B cell (primary cell): ENCODE results near the gene PC. TPM values are rescaled to one million over a fixed set of nuclear protein-coding genes. Genes with fewer than 3 reads are reported as not detected.

Experiments
- ATAC-seq: fragments of 200-7000 bp; cut with Tn5 transposase; one replicate; pipeline ENCODE4 v1.10.0; 2021; ENCODE audit warnings: low read depth, mild to moderate bottlenecking, moderate number of reproducible peaks, moderate library complexity
- CTCF ChIA-PET: fragments of 350-600 bp; sonication (Branson Sonifier 250); formaldehyde crosslinking; loops from one replicate; lab custom pipeline; 2021; ENCODE audit warnings: antibody characterized with exemption, inconsistent platforms; lab: Charles Lee
- POLR2A ChIA-PET: fragments of 350-600 bp; sonication (Branson Sonifier 250); formaldehyde crosslinking; loops from one replicate; lab custom pipeline; 2021; ENCODE audit warnings: antibody characterized with exemption; lab: Charles Lee
- DNase-seq: peaks from one replicate; pipeline ENCODE4 v3.0.0; 2013
- H2AFZ ChIP-seq: 2 replicates; pipeline ENCODE4 v1.6.1; 2012; ENCODE audit warnings: mild to moderate bottlenecking, low read depth, low read length; ENCODE audit not compliant: insufficient read depth, poor library complexity, severe bottlenecking
- H3K27ac ChIP-seq, 2 donors: 1 replicate in 1 of 2; 2 replicates in 1 of 2; pipeline ENCODE4 v1.5.1; 2012 to 2013; ENCODE audit warnings: low read length in 2 of 2, mild to moderate bottlenecking in 2 of 2, moderate library complexity in 1 of 2
- H3K27me3 ChIP-seq, 4 experiments: fragments of 200-600 bp in 1 of 4; sonication (generic) in 1 of 4; replicated peaks in 1 of 4; 1 replicate in 2 of 4; 2 replicates in 2 of 4; pipeline versions ENCODE4 v1.6.1 to v1.7.0; 2013 to 2016; ENCODE audit warnings: low read length in 3 of 4, mild to moderate bottlenecking in 2 of 4, mixed read lengths in 1 of 4, moderate library complexity in 1 of 4; ENCODE audit not compliant: insufficient read depth in 4 of 4, control insufficient read depth in 3 of 4; ENCODE audit errors: control extremely low read depth in 1 of 4
- H3K36me3 ChIP-seq, 2 experiments: replicated peaks in 1 of 2; 1 replicate in 1 of 2; 2 replicates in 1 of 2; pipeline versions ENCODE4 v1.6.1 to v1.7.1; 2013; ENCODE audit warnings: low read length in 1 of 2; ENCODE audit not compliant: insufficient read depth in 2 of 2, control insufficient read depth in 1 of 2; ENCODE audit errors: control extremely low read depth in 1 of 2, extremely low read depth in 1 of 2
- H3K4me1 ChIP-seq, 2 donors: fragments of 200-600 bp in 1 of 2; sonication (generic) in 1 of 2; 1 replicate in 1 of 2; 2 replicates in 1 of 2; pipeline versions ENCODE4 v1.5.1 to v1.6.1; 2013 to 2017; ENCODE audit warnings: low read length in 2 of 2; ENCODE audit not compliant: control insufficient read depth in 2 of 2, insufficient read depth in 2 of 2
- H3K4me2 ChIP-seq: replicated peaks from 2 replicates; pipeline ENCODE3; 2012; ENCODE audit warnings: mild to moderate bottlenecking, low read depth, low read length; ENCODE audit not compliant: poor library complexity, severe bottlenecking
- H3K4me3 ChIP-seq, 5 experiments: fragments of 200-600 bp in 1 of 5; sonication (generic) in 1 of 5; 1 replicate in 3 of 5; 2 replicates in 2 of 5; pipeline versions ENCODE4 v1.5.1 to v1.7.0; 2011 to 2016; ENCODE audit warnings: low read length in 4 of 5, mild to moderate bottlenecking in 4 of 5, low read depth in 2 of 5, control low read depth in 1 of 5, moderate library complexity in 1 of 5; ENCODE audit not compliant: insufficient read depth in 1 of 5; ENCODE audit errors: control extremely low read depth in 1 of 5, extremely low read depth in 1 of 5
- H3K79me2 ChIP-seq: fragments of 200-600 bp; sonication (generic); one replicate; pipeline ENCODE4 v1.6.0; 2016; ENCODE audit warnings: low read length; ENCODE audit not compliant: control insufficient read depth, insufficient read depth
- H3K9ac ChIP-seq: fragments of 200-600 bp; sonication (generic); 2 replicates; pipeline ENCODE4 v1.6.1; 2017; ENCODE audit warnings: mild to moderate bottlenecking, low read length, moderate library complexity
- H3K9me3 ChIP-seq, 3 donors: one replicate each; pipeline versions ENCODE4 v1.6.1 to v1.7.1; 2013; ENCODE audit warnings: low read length in 2 of 3; ENCODE audit not compliant: control insufficient read depth in 2 of 3, insufficient read depth in 1 of 3; ENCODE audit errors: control extremely low read depth in 1 of 3
- H4K20me1 ChIP-seq: 2 replicates; pipeline ENCODE4 v1.6.0; 2012; ENCODE audit warnings: mild to moderate bottlenecking, low read length; ENCODE audit not compliant: insufficient read depth, control insufficient read depth, poor library complexity, severe bottlenecking
- H3K27ac Mint-ChIP-seq: one replicate; pipeline ENCODE4 v1.8.0; 2021; ENCODE audit warnings: mixed read lengths
- H3K27me3 Mint-ChIP-seq: one replicate; pipeline ENCODE4 v1.8.0; 2021; ENCODE audit warnings: mixed read lengths
- H3K4me1 Mint-ChIP-seq: one replicate; pipeline ENCODE4 v1.8.0; 2021; ENCODE audit warnings: mixed read lengths
- H3K4me3 Mint-ChIP-seq: one replicate; pipeline ENCODE4 v1.8.0; 2021; ENCODE audit warnings: mixed read lengths
- H3K9me3 Mint-ChIP-seq: one replicate; pipeline ENCODE4 v1.8.0; 2022; ENCODE audit warnings: mixed read lengths; ENCODE audit not compliant: insufficient read depth
- EZH2 ChIP-seq: IDR thresholded peaks from 2 replicates; pipeline ENCODE4 v1.6.1; 2012; ENCODE audit warnings: borderline replicate concordance, low read depth, mild to moderate bottlenecking, moderate library complexity, low read length; ENCODE audit not compliant: insufficient read depth, poor library complexity, severe bottlenecking
- WGBS: methylation state at CpG from one replicate; pipeline ENCODE4 v1.1.5; 2013; ENCODE audit warnings: missing lambda C conversion rate; ENCODE audit not compliant: insufficient coverage; 5-methylcytosine and 5-hydroxymethylcytosine counted together
- intact Hi-C: fragments of 100-400 bp; cut with micrococcal nuclease; formaldehyde crosslinking; loops from one replicate; pipeline ENCODE4 v1.10.0; 2022
- polyA plus RNA-seq: library from polyadenylated mRNA; depleted of rRNA; stranded (reverse); fragments of >200 nt; gene quantifications from 2 replicates; pipeline ENCODE4 v1.2.3, GENCODE V29; 2012
- total RNA-seq, 2 donors: library from RNA; stranded (reverse); fragments of 120-200 nt in 1 of 2; gene quantifications; 1 replicate in 1 of 2; 2 replicates in 1 of 2; pipeline versions ENCODE4 v1.2.3 to v1.2.4, GENCODE V29; 2013 to 2022
- TF ChIP-seq, protein P1 (sequence below): fragments of 200-600 bp; IDR thresholded peaks from one replicate; pipeline ENCODE4 v1.8.0; 2022; ENCODE audit warnings: antibody characterized with exemption, mild to moderate bottlenecking

Gene PC
- total and polyA plus RNA-seq, 2 donors (not counting 1 experiment from before 2014, with no cell fraction given): 1.5 to 4.4 TPM

DNA sequence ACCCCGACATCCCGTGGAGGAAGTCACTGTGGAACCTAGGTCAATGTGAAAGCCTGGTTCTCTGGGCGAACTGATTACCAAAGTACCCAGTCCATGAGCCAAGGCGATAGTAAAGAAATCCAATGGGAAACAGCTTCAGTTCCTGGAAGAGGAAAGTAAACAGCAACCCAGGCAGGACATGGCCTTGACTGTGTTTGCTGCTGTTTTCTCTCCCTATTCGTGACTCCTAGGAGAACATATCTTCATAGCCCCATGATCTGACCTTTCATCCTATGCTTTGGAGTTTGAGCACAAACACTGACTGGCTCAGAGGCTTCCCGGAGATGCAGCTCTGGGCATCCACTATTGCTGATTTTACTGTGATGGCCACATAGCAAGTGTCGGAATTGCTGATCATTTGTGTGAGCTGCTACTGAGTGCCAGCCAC, 56.2 kb downstream of the PC start:
- Histone ChIP-seq H3K27ac (no peak overlapping the region), H2AFZ (no peak overlapping the region), H3K79me2 (no peaks in the 10 kb centered on the region), H3K4me3 (no peak overlapping the region), H3K4me2 (no peak overlapping the region), H4K20me1 (no peaks in the 10 kb centered on the region), H3K36me3 (no peaks in the 10 kb centered on the region), H3K9ac (no peak overlapping the region), H3K4me1 (no peaks in the 10 kb centered on the region), H3K9me3 (no peaks in the 10 kb centered on the region), H3K27me3 (no peaks in the 10 kb centered on the region)
- no peak for TF ChIP-seq EZH2
- Mint-ChIP-seq H3K9me3 (no peaks in the 10 kb centered on the region), H3K27ac (no peak overlapping the region), H3K4me1 (no peaks in the 10 kb centered on the region), H3K27me3 (peaks cover 22% of the 10 kb centered on the region), H3K4me3 (no peak overlapping the region)
- no peak for ATAC-seq
- CTCF ChIA-PET: no interaction called here
- POLR2A ChIA-PET: no interaction called here
- no peak for DNase-seq
- intact Hi-C loops: no loop called here
- 94% methylated on average over 7 of the region's 7 CpGs for WGBS

DNA sequence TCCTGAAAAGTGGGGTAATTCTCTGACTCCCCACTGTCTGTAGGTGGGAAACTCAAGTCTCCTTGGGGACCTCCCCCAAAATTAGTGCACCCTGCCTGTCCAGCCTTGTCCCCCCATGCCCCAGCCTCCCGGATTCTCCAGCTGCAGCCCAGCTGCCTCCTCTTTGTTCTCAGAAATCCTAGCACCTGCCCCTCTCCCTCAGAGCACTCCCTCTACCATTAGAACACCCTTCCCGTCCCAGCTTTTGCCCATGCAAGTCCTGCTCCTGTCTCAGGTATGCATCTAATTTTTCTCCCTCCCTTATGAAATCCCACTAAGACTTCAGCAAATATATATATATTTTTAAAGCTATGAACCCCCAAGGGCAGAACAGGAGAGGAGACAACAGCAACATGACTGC, 64.0 kb downstream of the PC start:
- H3K4me1 Mint-ChIP-seq: no peaks in the 10 kb centered on the region
- DNase-seq (no peak), ATAC-seq (no peak)
- 86% methylated on average over 2 of the region's 2 CpGs for WGBS
- Histone ChIP-seq H3K9ac (no peak overlapping the region), H3K4me1 (no peaks in the 10 kb centered on the region), H2AFZ (no peak overlapping the region), H4K20me1 (no peaks in the 10 kb centered on the region), H3K9me3 (no peaks in the 10 kb centered on the region), H3K4me2 (no peak overlapping the region), H3K27ac (no peak overlapping the region), H3K4me3 (no peak overlapping the region), H3K79me2 (no peaks in the 10 kb centered on the region), H3K27me3 (peaks cover 0 to 8% (median 4%) of the 10 kb centered on the region in 4 experiments), H3K36me3 (no peaks in the 10 kb centered on the region)
- ChIA-PET CTCF (interaction anchor here (0.6 to 1.3 kb wide), 2 partner anchors 9 to 301 kb away, joined by 3 read pairs; no protein-coding TSS in a partner anchor), POLR2A (interaction anchor here (0.5 kb wide), 1 partner anchor 100 kb away, joined by 3 read pairs; no protein-coding TSS in a partner anchor)
- intact Hi-C loops: no loop called here
- no peaks in the 10 kb centered on the region for H3K9me3 Mint-ChIP-seq
- TF ChIP-seq, protein P1, sequence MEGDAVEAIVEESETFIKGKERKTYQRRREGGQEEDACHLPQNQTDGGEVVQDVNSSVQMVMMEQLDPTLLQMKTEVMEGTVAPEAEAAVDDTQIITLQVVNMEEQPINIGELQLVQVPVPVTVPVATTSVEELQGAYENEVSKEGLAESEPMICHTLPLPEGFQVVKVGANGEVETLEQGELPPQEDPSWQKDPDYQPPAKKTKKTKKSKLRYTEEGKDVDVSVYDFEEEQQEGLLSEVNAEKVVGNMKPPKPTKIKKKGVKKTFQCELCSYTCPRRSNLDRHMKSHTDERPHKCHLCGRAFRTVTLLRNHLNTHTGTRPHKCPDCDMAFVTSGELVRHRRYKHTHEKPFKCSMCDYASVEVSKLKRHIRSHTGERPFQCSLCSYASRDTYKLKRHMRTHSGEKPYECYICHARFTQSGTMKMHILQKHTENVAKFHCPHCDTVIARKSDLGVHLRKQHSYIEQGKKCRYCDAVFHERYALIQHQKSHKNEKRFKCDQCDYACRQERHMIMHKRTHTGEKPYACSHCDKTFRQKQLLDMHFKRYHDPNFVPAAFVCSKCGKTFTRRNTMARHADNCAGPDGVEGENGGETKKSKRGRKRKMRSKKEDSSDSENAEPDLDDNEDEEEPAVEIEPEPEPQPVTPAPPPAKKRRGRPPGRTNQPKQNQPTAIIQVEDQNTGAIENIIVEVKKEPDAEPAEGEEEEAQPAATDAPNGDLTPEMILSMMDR: no peak
- TF ChIP-seq EZH2: no peak
- H3K27ac Mint-ChIP-seq: no peak overlapping the region
- H3K4me3 Mint-ChIP-seq: no peak overlapping the region
- H3K27me3 Mint-ChIP-seq: peaks cover 35% of the 10 kb centered on the region
